ENCODE results near the gene EIF2B2.
A peak's percentile ranks its signal among the peaks of the same experiment; 100 is the strongest.
"Not testable (repeated sequence)": the region's sequence is repeated elsewhere in the genome, so short reads cannot be mapped to it uniquely, and the experiment has no call there.

The EIF2B2 gene

DNA sequence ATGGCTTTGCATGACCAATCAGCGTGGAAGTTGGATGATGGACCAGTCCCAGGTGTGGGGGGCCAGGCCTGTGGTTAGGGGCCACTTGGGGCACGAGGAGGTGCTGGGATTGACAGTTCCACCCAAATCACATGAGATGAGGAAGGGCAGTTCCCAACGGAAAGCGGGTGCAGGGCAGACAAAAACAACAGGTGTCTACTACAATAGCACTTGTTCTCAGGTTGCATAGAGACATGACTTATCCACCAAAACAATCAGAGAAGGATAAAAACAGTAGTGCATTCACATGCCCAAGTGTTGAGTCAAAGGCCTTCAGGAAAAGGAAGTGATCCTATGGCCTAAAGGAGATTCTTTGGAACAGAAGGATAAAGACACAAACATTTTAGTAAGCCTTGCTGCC, 14.6 kb upstream of the EIF2B2 start:
- DNase-seq (ENCODE audit: low read depth, low spot score): peak; percentile 73
- in situ Hi-C loops (cut with HindIII; ENCODE audit: low sequenced_read_pairs): no loop called here
- H3K4me3 ChIP-seq (ENCODE audit: low read depth, low read length): no peak overlapping the region
- no peak for TF ChIP-seq CTCF (IDR thresholded peaks at IDR 0.05; ENCODE audit: low read depth, low read length)

DNA sequence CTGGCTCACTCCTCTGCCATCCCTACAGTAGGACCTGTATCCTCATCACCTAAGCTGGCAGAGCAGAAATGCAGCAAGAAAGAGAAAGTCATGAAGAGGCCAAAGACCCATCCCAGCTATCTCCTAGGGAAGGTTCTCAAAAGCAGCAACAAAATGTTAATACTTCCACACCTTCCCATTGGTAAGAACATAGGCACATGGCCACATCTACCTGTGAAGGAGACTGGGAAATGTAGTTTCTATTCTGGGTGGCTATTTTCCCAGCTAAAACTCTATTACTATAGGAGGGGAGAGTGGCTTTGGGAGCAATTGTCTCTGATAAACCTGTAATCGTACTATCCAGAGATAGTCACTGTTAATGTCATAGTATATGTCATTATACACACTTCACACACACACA, 13.7 kb upstream of the EIF2B2 start:
- no peak for DNase-seq (ENCODE audit: low read depth, low spot score)
- H3K4me3 ChIP-seq (ENCODE audit: low read depth, low read length): no peak overlapping the region
- in situ Hi-C loops (cut with HindIII; ENCODE audit: low sequenced_read_pairs): no loop called here
- TF ChIP-seq CTCF (IDR thresholded peaks at IDR 0.05; ENCODE audit: low read depth, low read length): no peak

- DNase-seq (ENCODE audit: low read depth, low spot score); in situ Hi-C loops (cut with HindIII; ENCODE audit: low sequenced_read_pairs); H3K4me3 ChIP-seq (ENCODE audit: low read depth, low read length): not testable (repeated sequence)
Observed at GRCh38 chr14:74994182-74994581, 8.5 kb upstream of the EIF2B2 start.

GRCh38 chr14:74995781-74996180, 6.9 kb upstream of the EIF2B2 start:
- H3K4me3 ChIP-seq (ENCODE audit: low read depth, low read length); in situ Hi-C loops (cut with HindIII; ENCODE audit: low sequenced_read_pairs): not testable (repeated sequence)

GRCh38 chr14:75001261-75001660, 1.5 kb upstream of the EIF2B2 start:
- TF ChIP-seq CTCF (IDR thresholded peaks at IDR 0.05; ENCODE audit: low read depth, low read length): no peak
- no peak overlapping the region for H3K4me3 ChIP-seq (ENCODE audit: low read depth, low read length)
- in situ Hi-C loops (cut with HindIII; ENCODE audit: low sequenced_read_pairs): no loop called here
- DNase-seq (ENCODE audit: low read depth, low spot score): no peak

More at GRCh38 chr14:74995781-74996180, 6.9 kb upstream of the EIF2B2 start:
- DNase-seq (ENCODE audit: low read depth, low spot score): not testable (repeated sequence)

GRCh38 chr14:75001899-75002298, 822 bp upstream of the EIF2B2 start:
- DNase-seq (ENCODE audit: low read depth, low spot score): no peak
- peak overlapping the region; percentile 64 for H3K4me3 ChIP-seq (ENCODE audit: low read depth, low read length)
- no peak for TF ChIP-seq CTCF (IDR thresholded peaks at IDR 0.05; ENCODE audit: low read depth, low read length)
- in situ Hi-C loops (cut with HindIII; ENCODE audit: low sequenced_read_pairs): no loop called here

GRCh38 chr14:75003250-75004027, 718 bp downstream of the EIF2B2 start:
- in situ Hi-C loops (cut with HindIII; ENCODE audit: low sequenced_read_pairs): no loop called here
- H3K4me3 ChIP-seq (ENCODE audit: low read depth, low read length): peak overlapping the region; percentile 64
- no peak for DNase-seq (ENCODE audit: low read depth, low spot score)
- no peak for TF ChIP-seq CTCF (IDR thresholded peaks at IDR 0.05; ENCODE audit: low read depth, low read length)
